Superior temporal gyrus (tissue), 1 donor: ENCODE data around the gene PTPRD.

Experiments
- DNase-seq: peaks from one replicate; pipeline ENCODE4 v3.0.0-alpha.2; 2016; ENCODE audit errors: extremely low spot score

PTPRD gene

GRCh38 chr9:8684978-8685708 lies 1927.7 kb downstream of the PTPRD start:
- no peak for DNase-seq

GRCh38 chr9:8683496-8683895 lies 1929.3 kb downstream of the PTPRD start:
- DNase-seq, result no peak

- DNase-seq, result no peak
Observed at GRCh38 chr9:8680658-8681057, 1932.1 kb downstream of the PTPRD start.

GRCh38 chr9:8680157-8680556 lies 1932.6 kb downstream of the PTPRD start:
- DNase-seq, result no peak

GRCh38 chr9:8679371-8679822 lies 1933.4 kb downstream of the PTPRD start:
- DNase-seq, result peak; percentile 81

- DNase-seq, result no peak
Observed at GRCh38 chr9:8677741-8678140, 1935.1 kb downstream of the PTPRD start.

- DNase-seq, result no peak
Observed at GRCh38 chr9:8674536-8674935, 1938.3 kb downstream of the PTPRD start.

- DNase-seq, result no peak
Observed at GRCh38 chr9:8673830-8674229, 1939.0 kb downstream of the PTPRD start.

GRCh38 chr9:8670751-8671150 lies 1942.1 kb downstream of the PTPRD start:
- no peak for DNase-seq

GRCh38 chr9:8668751-8669150 lies 1944.1 kb downstream of the PTPRD start:
- DNase-seq, result no peak

- no peak for DNase-seq
Observed at GRCh38 chr9:8668231-8668630, 1944.6 kb downstream of the PTPRD start.

GRCh38 chr9:8666060-8666459 lies 1946.7 kb downstream of the PTPRD start:
- no peak for DNase-seq

- DNase-seq, result no peak
Observed at GRCh38 chr9:8660383-8660782, 1952.4 kb downstream of the PTPRD start.

GRCh38 chr9:8659108-8659507 lies 1953.7 kb downstream of the PTPRD start:
- DNase-seq, result no peak

GRCh38 chr9:8655071-8655470 lies 1957.7 kb downstream of the PTPRD start:
- DNase-seq, result no peak

GRCh38 chr9:8653855-8654254 lies 1958.9 kb downstream of the PTPRD start:
- no peak for DNase-seq

GRCh38 chr9:8653111-8653510 lies 1959.7 kb downstream of the PTPRD start:
- no peak for DNase-seq

GRCh38 chr9:8652255-8652654 lies 1960.5 kb downstream of the PTPRD start:
- peak; percentile 62 for DNase-seq

GRCh38 chr9:8651846-8652215 lies 1961.0 kb downstream of the PTPRD start:
- DNase-seq, result peak; percentile 70

GRCh38 chr9:8651070-8651845 lies 1961.5 kb downstream of the PTPRD start:
- no peak for DNase-seq

- no peak for DNase-seq
Observed at GRCh38 chr9:8649807-8650206, 1963.0 kb downstream of the PTPRD start.

- no peak for DNase-seq
Observed at GRCh38 chr9:8649160-8649559, 1963.6 kb downstream of the PTPRD start.

GRCh38 chr9:8648271-8648845 lies 1964.4 kb downstream of the PTPRD start:
- no peak for DNase-seq
